Mesenchymal stem cell (in vitro differentiated cells and primary cell): ENCODE measurements around the gene TWF2.

Source experiments
- DNase-seq: peaks from one replicate; pipeline ENCODE4 v3.0.0-alpha.2; 2013
- H2AFZ ChIP-seq: one replicate; pipeline ENCODE4 v1.6.1; 2013; ENCODE audit warnings: low read depth, mild to moderate bottlenecking, control low read depth, inconsistent platforms, low read length, moderate library complexity
- H2AK5ac ChIP-seq: 2 replicates; pipeline ENCODE4 v1.6.1; 2013; ENCODE audit warnings: low read length, moderate library complexity, mild to moderate bottlenecking, inconsistent platforms; ENCODE audit not compliant: severe bottlenecking
- H2BK120ac ChIP-seq: one replicate; pipeline ENCODE4 v1.6.1; 2013; ENCODE audit warnings: low read depth, mild to moderate bottlenecking, inconsistent platforms, low read length, moderate library complexity
- H2BK12ac ChIP-seq, 2 experiments: one replicate each; pipeline ENCODE4 v1.6.1; 2013; ENCODE audit warnings: inconsistent platforms in 2 of 2, low read length in 2 of 2, mild to moderate bottlenecking in 2 of 2, moderate library complexity in 2 of 2, control low read depth in 1 of 2
- H2BK15ac ChIP-seq: one replicate; pipeline ENCODE4 v1.6.1; 2013; ENCODE audit warnings: mild to moderate bottlenecking, low read depth, inconsistent platforms; ENCODE audit not compliant: poor library complexity, severe bottlenecking
- H2BK5ac ChIP-seq: 2 replicates; pipeline ENCODE4 v1.6.1; 2013; ENCODE audit warnings: low read depth, mild to moderate bottlenecking, low read length, control low read depth, inconsistent platforms; ENCODE audit not compliant: poor library complexity, severe bottlenecking
- H3K14ac ChIP-seq, 2 experiments: one replicate each; pipeline ENCODE4 v1.6.1; 2013; ENCODE audit warnings: inconsistent platforms in 2 of 2, low read length in 2 of 2, control low read depth in 1 of 2, mild to moderate bottlenecking in 1 of 2, moderate library complexity in 1 of 2
- H3K18ac ChIP-seq, 2 experiments: one replicate each; pipeline ENCODE4 v1.6.1; 2013; ENCODE audit warnings: inconsistent platforms in 2 of 2, low read length in 2 of 2, control low read depth in 1 of 2, low read depth in 1 of 2, mild to moderate bottlenecking in 1 of 2
- H3K23ac ChIP-seq, 2 experiments: one replicate each; pipeline ENCODE4 v1.6.1; 2013; ENCODE audit warnings: inconsistent platforms in 2 of 2, low read length in 2 of 2, mild to moderate bottlenecking in 2 of 2, moderate library complexity in 2 of 2, control low read depth in 1 of 2
- H3K27ac ChIP-seq: 2 replicates; pipeline ENCODE4 v1.5.1; 2013; ENCODE audit warnings: mild to moderate bottlenecking, moderate library complexity, low read length, control low read depth, inconsistent platforms; ENCODE audit not compliant: poor library complexity, severe bottlenecking
- H3K27me3 ChIP-seq, 2 experiments: 2 replicates each; pipeline versions ENCODE4 v1.6.1 to v1.7.0; 2013; ENCODE audit warnings: low read length in 2 of 2, mild to moderate bottlenecking in 2 of 2, moderate library complexity in 2 of 2, control low read depth in 1 of 2, inconsistent platforms in 1 of 2; ENCODE audit not compliant: control insufficient read depth in 1 of 2, insufficient read depth in 1 of 2
- H3K36me3 ChIP-seq, 2 experiments: 2 replicates each; pipeline versions ENCODE4 v1.6.1 to v1.7.0; 2013; ENCODE audit warnings: low read length in 2 of 2, control low read depth in 1 of 2, inconsistent platforms in 1 of 2, low read depth in 1 of 2, mild to moderate bottlenecking in 1 of 2; ENCODE audit not compliant: insufficient read depth in 2 of 2, control insufficient read depth in 1 of 2
- H3K4ac ChIP-seq, 2 experiments: one replicate each; pipeline ENCODE4 v1.6.1; 2013; ENCODE audit warnings: inconsistent platforms in 2 of 2, low read length in 2 of 2, mild to moderate bottlenecking in 2 of 2, moderate library complexity in 2 of 2, control low read depth in 1 of 2, low read depth in 1 of 2
- H3K4me1 ChIP-seq: 2 replicates; pipeline ENCODE4 v1.6.1; 2013; ENCODE audit warnings: low read depth, low read length, control low read depth; ENCODE audit not compliant: control insufficient read depth, insufficient read depth
- H3K4me2 ChIP-seq: 2 replicates; pipeline ENCODE4 v1.6.1; 2013; ENCODE audit warnings: low read length, mild to moderate bottlenecking, inconsistent platforms; ENCODE audit not compliant: poor library complexity, severe bottlenecking
- H3K4me3 ChIP-seq, 2 experiments: 2 replicates each; pipeline versions ENCODE4 v1.5.1 to v1.7.0; 2013; ENCODE audit warnings: low read length in 2 of 2, mild to moderate bottlenecking in 2 of 2, control low read depth in 1 of 2, low read depth in 1 of 2; ENCODE audit not compliant: insufficient read depth in 1 of 2
- H3K79me1 ChIP-seq: replicated peaks from 2 replicates; pipeline ENCODE4 v1.6.1; 2013; ENCODE audit warnings: mild to moderate bottlenecking, control low read depth, low read length, inconsistent platforms; ENCODE audit not compliant: poor library complexity, severe bottlenecking
- H3K9ac ChIP-seq: 2 replicates; pipeline ENCODE4 v1.7.0; 2013; ENCODE audit warnings: mild to moderate bottlenecking, low read length, moderate library complexity
- H3K9me3 ChIP-seq: 2 replicates; pipeline ENCODE4 v1.7.0; 2013; ENCODE audit warnings: mild to moderate bottlenecking, low read length; ENCODE audit not compliant: control insufficient read depth
- H4K8ac ChIP-seq: one replicate; pipeline ENCODE4 v1.6.1; 2013; ENCODE audit warnings: inconsistent platforms, mild to moderate bottlenecking, low read length, moderate library complexity
- H4K91ac ChIP-seq: one replicate; pipeline ENCODE4 v1.6.1; 2013; ENCODE audit warnings: mild to moderate bottlenecking, low read length, inconsistent platforms
- WGBS: methylation state at CpG from one replicate; pipeline ENCODE4 v1.1.7; 2013; ENCODE audit warnings: mixed read lengths; 5-methylcytosine and 5-hydroxymethylcytosine counted together

The TWF2 gene

DNA sequence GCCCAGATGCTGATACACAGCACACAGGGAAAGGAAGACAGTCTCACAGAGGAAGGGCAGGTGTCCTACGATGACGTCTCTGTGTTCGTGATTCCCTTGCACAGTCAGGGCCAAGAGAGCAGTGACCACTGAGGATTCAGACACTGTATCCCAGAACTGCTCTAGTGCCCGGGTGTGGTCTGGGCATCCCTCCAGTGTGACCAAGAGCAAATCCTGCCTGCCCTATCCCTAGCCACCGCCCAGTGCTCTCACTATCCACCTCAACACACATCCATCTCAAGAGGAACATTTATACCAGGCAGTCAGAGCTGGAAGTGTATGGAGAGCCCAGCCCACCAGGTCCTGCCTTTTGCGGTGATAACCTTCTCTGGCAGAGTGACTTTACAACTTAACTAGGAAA, 10.7 kb upstream of the TWF2 start:
- H3K4me1 ChIP-seq: peaks cover 28% of the 10 kb centered on the region
- no peak overlapping the region for H3K4ac ChIP-seq
- H4K91ac ChIP-seq: no peak overlapping the region
- no peak overlapping the region for H3K9ac ChIP-seq
- no peaks in the 10 kb centered on the region for H3K9me3 ChIP-seq
- no peak overlapping the region for H3K4me2 ChIP-seq
- H3K27ac ChIP-seq: no peak overlapping the region
- H3K14ac ChIP-seq: no peak overlapping the region
- H2AK5ac ChIP-seq: no peak overlapping the region
- H3K4me3 ChIP-seq: no peak overlapping the region
- DNase-seq: no peak
- peaks cover 63 to 67% of the 10 kb centered on the region in 2 experiments for H3K36me3 ChIP-seq
- H3K79me1 ChIP-seq: peaks cover 18% of the 10 kb centered on the region
- no peak overlapping the region for H2BK5ac ChIP-seq
- 95% methylated on average over 6 of the region's 6 CpGs for WGBS
- no peak overlapping the region for H3K23ac ChIP-seq
- H2BK15ac ChIP-seq: no peak overlapping the region
- no peaks in the 10 kb centered on the region for H3K27me3 ChIP-seq
- no peak overlapping the region for H2BK120ac ChIP-seq
- no peak overlapping the region for H3K18ac ChIP-seq
- H2BK12ac ChIP-seq: no peak overlapping the region
- H2AFZ ChIP-seq: no peak overlapping the region
- no peak overlapping the region for H4K8ac ChIP-seq

DNA sequence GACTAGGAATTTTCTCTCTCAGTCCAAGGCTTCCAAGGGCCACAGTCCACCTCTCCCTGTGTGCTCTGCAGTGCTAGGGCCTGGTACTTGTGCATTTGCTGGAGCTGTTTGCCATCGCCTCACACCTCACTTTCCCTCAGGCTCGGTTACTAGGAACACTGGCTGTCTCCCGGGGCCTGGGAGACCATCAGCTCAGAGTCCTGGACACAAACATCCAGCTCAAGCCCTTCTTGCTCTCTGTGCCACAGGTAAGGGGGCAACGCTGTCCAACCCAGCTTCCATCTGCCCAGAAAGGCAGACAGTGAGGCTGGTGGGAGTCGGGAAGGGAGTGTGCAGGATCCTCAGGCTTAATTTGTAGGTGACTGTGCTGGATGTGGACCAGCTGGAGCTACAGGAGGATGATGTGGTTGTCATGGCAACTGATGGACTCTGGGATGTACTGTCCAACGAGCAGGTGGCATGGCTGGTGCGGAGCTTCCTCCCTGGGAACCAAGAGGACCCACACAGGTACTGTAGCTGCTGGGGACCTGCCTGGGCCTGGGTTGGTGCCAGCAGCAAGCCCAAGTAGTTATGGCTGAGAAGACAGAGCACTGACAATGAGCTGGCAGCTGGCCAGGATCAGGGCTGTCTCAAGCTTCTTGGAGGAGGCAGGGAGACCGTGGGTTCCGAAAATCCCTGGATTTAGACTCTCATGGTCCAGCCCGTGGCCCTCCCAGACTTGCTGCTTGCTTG, 10.0 kb upstream of the TWF2 start:
- no peak overlapping the region for H2BK120ac ChIP-seq
- peaks cover 16% of the 10 kb centered on the region for H3K79me1 ChIP-seq
- no peak overlapping the region for H3K18ac ChIP-seq
- H3K4ac ChIP-seq: no peak overlapping the region
- H2BK12ac ChIP-seq: no peak overlapping the region
- no peak overlapping the region for H3K4me3 ChIP-seq
- no peak overlapping the region for H3K27ac ChIP-seq
- H4K91ac ChIP-seq: no peak overlapping the region
- H3K14ac ChIP-seq: no peak overlapping the region
- no peak for DNase-seq
- H2AFZ ChIP-seq: no peak overlapping the region
- no peak overlapping the region for H2AK5ac ChIP-seq
- H3K4me2 ChIP-seq: no peak overlapping the region
- H3K4me1 ChIP-seq: peaks cover 33% of the 10 kb centered on the region
- no peak overlapping the region for H3K23ac ChIP-seq
- no peak overlapping the region for H3K9ac ChIP-seq
- H4K8ac ChIP-seq: no peak overlapping the region
- peaks cover 56 to 62% of the 10 kb centered on the region in 2 experiments for H3K36me3 ChIP-seq
- no peak overlapping the region for H2BK15ac ChIP-seq
- H3K9me3 ChIP-seq: no peaks in the 10 kb centered on the region
- WGBS: 98% methylated on average over 10 of the region's 10 CpGs
- H3K27me3 ChIP-seq: no peaks in the 10 kb centered on the region
- no peak overlapping the region for H2BK5ac ChIP-seq

DNA sequence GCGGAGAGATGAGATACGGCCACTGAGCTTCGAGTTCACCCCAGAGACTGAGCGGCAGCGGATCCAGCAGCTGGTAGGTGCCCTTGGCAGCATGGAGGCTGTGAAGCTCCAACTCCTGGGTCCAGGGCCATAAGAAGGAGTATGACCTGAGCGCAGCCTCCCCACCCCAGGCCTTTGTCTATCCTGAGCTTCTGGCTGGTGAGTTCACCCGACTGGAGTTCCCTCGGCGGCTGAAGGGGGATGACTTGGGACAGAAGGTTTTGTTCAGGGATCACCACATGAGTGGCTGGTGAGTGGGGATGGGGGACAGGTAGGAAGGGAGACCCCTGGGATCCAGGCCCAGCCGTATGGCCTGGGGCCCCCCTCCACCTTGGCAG, 9.2 kb upstream of the TWF2 start:
- WGBS: 97% methylated on average over 10 of the region's 10 CpGs
- DNase-seq: no peak
- H3K18ac ChIP-seq: no peak overlapping the region

DNA sequence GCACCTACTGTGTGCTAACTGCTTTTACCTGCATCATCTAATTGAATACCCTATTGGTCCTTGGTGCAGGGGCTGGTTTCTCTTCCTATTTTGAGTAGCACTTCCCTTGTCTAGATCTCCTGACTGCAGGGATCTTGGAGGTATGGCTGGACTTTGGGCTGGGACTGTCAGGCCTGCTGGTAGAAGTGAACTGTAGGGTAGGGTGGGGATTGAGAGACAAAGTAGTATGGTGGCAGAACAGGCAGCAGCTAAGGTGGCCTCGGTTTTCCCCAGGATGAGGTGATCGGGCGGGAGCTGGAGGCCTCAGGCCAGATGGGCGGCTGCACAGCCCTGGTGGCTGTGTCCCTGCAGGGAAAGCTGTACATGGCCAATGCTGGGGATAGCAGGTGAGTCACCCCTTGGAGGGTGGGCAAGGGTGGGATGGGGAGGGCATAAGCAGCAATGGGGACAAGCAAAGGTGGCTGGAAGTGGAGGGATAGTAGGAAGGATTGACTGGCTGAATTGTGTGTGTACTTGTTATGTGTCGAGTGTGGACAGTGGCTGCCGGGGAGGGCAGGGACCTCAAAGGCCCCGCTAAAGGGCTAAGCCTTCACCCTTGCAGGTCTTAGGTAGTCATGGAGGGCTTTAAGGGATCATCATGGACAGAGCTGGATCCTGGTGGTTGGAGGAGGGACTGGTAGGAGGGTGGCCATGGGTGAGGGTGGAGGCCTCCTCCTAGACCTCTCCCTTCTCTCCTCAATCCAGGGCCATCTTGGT, 8.6 kb upstream of the TWF2 start:
- Histone ChIP-seq H3K4ac (no peak overlapping the region), H3K4me1 (peaks cover 32% of the 10 kb centered on the region), H4K91ac (no peak overlapping the region), H3K79me1 (peaks cover 12% of the 10 kb centered on the region), H2BK5ac (no peak overlapping the region), H3K4me3 (no peak overlapping the region), H2AFZ (no peak overlapping the region), H3K4me2 (no peak overlapping the region), H3K14ac (no peak overlapping the region), H3K18ac (no peak overlapping the region), H2AK5ac (no peak overlapping the region), H3K9ac (no peak overlapping the region), H3K36me3 (peaks cover 44 to 51% of the 10 kb centered on the region in 2 experiments), H3K27ac (no peak overlapping the region), H2BK15ac (no peak overlapping the region), H3K9me3 (no peaks in the 10 kb centered on the region), H3K27me3 (no peaks in the 10 kb centered on the region), H3K23ac (no peak overlapping the region), H2BK12ac (no peak overlapping the region), H2BK120ac (no peak overlapping the region), H4K8ac (no peak overlapping the region)
- 99% methylated on average over 7 of the region's 7 CpGs for whole genome bisulfite sequencing
- no peak for DNase-seq

More for the DNA sequence above, 9.2 kb upstream of the TWF2 start:
- no peak overlapping the region for H2BK15ac ChIP-seq
- no peak overlapping the region for H4K91ac ChIP-seq
- no peak overlapping the region for H2BK5ac ChIP-seq
- H3K9me3 ChIP-seq: no peaks in the 10 kb centered on the region
- no peak overlapping the region for H2AFZ ChIP-seq
- no peak overlapping the region for H3K23ac ChIP-seq
- H3K4me1 ChIP-seq: peaks cover 32% of the 10 kb centered on the region
- no peaks in the 10 kb centered on the region for H3K27me3 ChIP-seq
- H3K14ac ChIP-seq: no peak overlapping the region
- H3K4me2 ChIP-seq: no peak overlapping the region
- no peak overlapping the region for H3K4ac ChIP-seq
- H3K36me3 ChIP-seq: peaks cover 48 to 54% of the 10 kb centered on the region in 2 experiments
- H3K4me3 ChIP-seq: no peak overlapping the region
- H3K9ac ChIP-seq: no peak overlapping the region
- H2AK5ac ChIP-seq: no peak overlapping the region
- no peak overlapping the region for H3K27ac ChIP-seq
- no peak overlapping the region for H4K8ac ChIP-seq
- H3K79me1 ChIP-seq: peaks cover 12% of the 10 kb centered on the region
- H2BK120ac ChIP-seq: no peak overlapping the region
- no peak overlapping the region for H2BK12ac ChIP-seq
